DOHH2 (cell line): Measurements from ENCODE around the gene C20orf173.
"Not testable (repeated sequence)": the region's sequence is repeated elsewhere in the genome, so short reads cannot be mapped to it uniquely, and the experiment has no call there.

Source experiments
- H3F3A ChIP-seq: fragments of 200-600 bp; sonication (generic), shearing (Covaris generic); 2 replicates; pipeline ENCODE4 v1.6.0; 2016; ENCODE audit warnings: antibody characterized with exemption, mild to moderate bottlenecking; ENCODE audit not compliant: control insufficient read depth, insufficient read depth
- H3K27ac ChIP-seq: fragments of 200-600 bp; sonication (generic); 2 replicates; pipeline ENCODE4 v1.5.1; 2014; ENCODE audit warnings: low read depth, mild to moderate bottlenecking, low read length, moderate library complexity
- H3K27me3 ChIP-seq: fragments of 200-600 bp; sonication (generic); 2 replicates; pipeline ENCODE4 v1.6.1; 2014; ENCODE audit warnings: mild to moderate bottlenecking, low read length, mixed read lengths; ENCODE audit not compliant: control insufficient read depth
- H3K36me3 ChIP-seq: fragments of 200-600 bp; sonication (generic); 2 replicates; pipeline ENCODE4 v1.6.1; 2014; ENCODE audit warnings: mild to moderate bottlenecking, low read length, moderate library complexity, mixed read lengths; ENCODE audit not compliant: control insufficient read depth
- H3K4me1 ChIP-seq: fragments of 200-600 bp; sonication (generic); 2 replicates; pipeline ENCODE4 v1.6.1; 2014; ENCODE audit warnings: mild to moderate bottlenecking, low read length, mixed read lengths; ENCODE audit not compliant: control insufficient read depth
- H3K4me2 ChIP-seq: fragments of 200-600 bp; sonication (generic); 2 replicates; pipeline ENCODE4 v1.6.0; 2014; ENCODE audit warnings: mild to moderate bottlenecking, low read length, moderate library complexity
- H3K4me3 ChIP-seq: fragments of 200-600 bp; sonication (generic); 2 replicates; pipeline ENCODE4 v1.5.1; 2014; ENCODE audit warnings: mild to moderate bottlenecking, low read length, mixed read lengths
- H3K79me2 ChIP-seq: fragments of 200-600 bp; sonication (generic); 2 replicates; pipeline ENCODE4 v1.6.1; 2014; ENCODE audit warnings: mild to moderate bottlenecking, low read length, mixed read lengths; ENCODE audit not compliant: control insufficient read depth
- H3K9me2 ChIP-seq: fragments of 200-600 bp; sonication (generic); replicated peaks from 2 replicates; pipeline ENCODE4 v1.6.1; 2014; ENCODE audit warnings: mild to moderate bottlenecking, low read length, mixed read lengths; ENCODE audit not compliant: control insufficient read depth
- H3K9me3 ChIP-seq: fragments of 200-600 bp; sonication (generic); 2 replicates; pipeline ENCODE4 v1.6.1; 2014; ENCODE audit warnings: antibody characterized with exemption, low read length, mixed read lengths; ENCODE audit not compliant: control insufficient read depth, insufficient read depth
- H4K20me1 ChIP-seq: fragments of 200-600 bp; sonication (generic); 2 replicates; pipeline ENCODE4 v1.6.0; 2014; ENCODE audit warnings: low read depth, mild to moderate bottlenecking, antibody characterized with exemption, low read length, moderate library complexity; ENCODE audit not compliant: control insufficient read depth, insufficient read depth
- CTCF ChIP-seq: fragments of 200-600 bp; sonication (generic); IDR thresholded peaks from one replicate; pipeline ENCODE4 v1.5.1; 2014; ENCODE audit warnings: antibody characterized with exemption, mild to moderate bottlenecking, low read depth, low read length; ENCODE audit not compliant: poor library complexity, severe bottlenecking
- EZH2phosphoT487 ChIP-seq: fragments of 200-600 bp; sonication (generic); IDR thresholded peaks from 2 replicates; pipeline ENCODE4 v1.6.1; 2017; ENCODE audit warnings: borderline replicate concordance, mild to moderate bottlenecking, antibody characterized with exemption, low read length, moderate library complexity, mixed read lengths

C20orf173 gene

DNA sequence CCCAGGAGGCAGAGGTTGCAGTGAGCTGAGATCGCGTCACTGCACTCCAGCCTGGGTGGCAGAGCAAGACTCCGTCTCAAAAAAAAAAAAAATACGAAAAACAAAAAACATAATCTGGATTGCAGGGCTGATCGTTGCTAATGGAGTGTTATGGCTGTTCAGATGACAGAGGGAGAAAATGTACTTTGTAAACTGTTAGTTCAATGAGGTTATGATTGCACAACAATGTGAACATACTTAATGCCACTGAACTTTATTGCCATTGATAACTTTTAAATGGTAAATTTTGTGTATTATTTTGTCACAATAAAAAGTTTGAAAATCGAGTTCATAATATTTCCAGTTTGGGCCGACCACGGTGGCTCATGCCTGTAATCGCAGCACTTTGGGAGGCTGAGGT lies 10.5 kb downstream of the C20orf173 start:
- no peak for TF ChIP-seq EZH2phosphoT487
- TF ChIP-seq CTCF: no peak
- no peak overlapping the region for H3K4me2 ChIP-seq
- H3K4me3 ChIP-seq: no peak overlapping the region

GRCh38 chr20:35517767-35518166 lies 11.7 kb downstream of the C20orf173 start:
- H3F3A ChIP-seq, H4K20me1 ChIP-seq, H3K9me3 ChIP-seq, H3K4me3 ChIP-seq, H3K4me2 ChIP-seq, H3K27ac ChIP-seq, H3K79me2 ChIP-seq, H3K9me2 ChIP-seq, H3K27me3 ChIP-seq, H3K36me3 ChIP-seq, H3K4me1 ChIP-seq: not testable (repeated sequence)

More for the DNA sequence above, 10.5 kb downstream of the C20orf173 start:
- Histone ChIP-seq H3F3A (no peaks in the 10 kb centered on the region), H3K36me3 (no peaks in the 10 kb centered on the region), H3K9me2 (no peaks in the 10 kb centered on the region), H3K27me3 (no peaks in the 10 kb centered on the region), H3K4me1 (no peaks in the 10 kb centered on the region), H3K79me2 (no peaks in the 10 kb centered on the region), H4K20me1 (no peaks in the 10 kb centered on the region), H3K9me3 (no peaks in the 10 kb centered on the region), H3K27ac (no peak overlapping the region)

DNA sequence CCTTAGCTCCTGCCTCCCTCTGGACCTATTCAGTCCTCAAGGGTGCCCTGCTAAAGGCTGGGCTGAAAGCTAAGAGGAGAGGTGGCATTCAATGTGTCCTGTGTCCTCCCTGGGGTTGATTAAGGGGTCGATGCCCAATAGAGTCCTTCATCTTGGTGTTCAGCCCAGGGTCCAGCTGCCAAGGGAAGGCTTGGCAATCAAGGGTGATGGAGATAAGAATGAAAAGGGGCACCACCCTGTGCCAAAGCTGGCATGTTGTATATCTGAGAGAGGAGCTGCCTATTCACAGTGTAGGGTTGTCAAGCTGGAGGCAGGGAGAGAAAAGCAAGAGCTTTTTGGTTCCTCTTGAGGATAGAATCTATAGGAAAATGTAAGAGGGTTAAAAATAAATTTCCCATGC lies 12.3 kb downstream of the C20orf173 start:
- H3K79me2 ChIP-seq: no peaks in the 10 kb centered on the region
- peaks cover 4% of the 10 kb centered on the region for H3K36me3 ChIP-seq
- H3K9me3 ChIP-seq: no peaks in the 10 kb centered on the region
- H4K20me1 ChIP-seq: no peaks in the 10 kb centered on the region
- TF ChIP-seq CTCF (no peak), EZH2phosphoT487 (no peak)
- no peak overlapping the region for H3K4me3 ChIP-seq
- H3K4me1 ChIP-seq: no peaks in the 10 kb centered on the region
- no peak overlapping the region for H3K27ac ChIP-seq
- no peaks in the 10 kb centered on the region for H3K9me2 ChIP-seq
- H3K27me3 ChIP-seq: no peaks in the 10 kb centered on the region
- no peaks in the 10 kb centered on the region for H3F3A ChIP-seq
- no peak overlapping the region for H3K4me2 ChIP-seq

DNA sequence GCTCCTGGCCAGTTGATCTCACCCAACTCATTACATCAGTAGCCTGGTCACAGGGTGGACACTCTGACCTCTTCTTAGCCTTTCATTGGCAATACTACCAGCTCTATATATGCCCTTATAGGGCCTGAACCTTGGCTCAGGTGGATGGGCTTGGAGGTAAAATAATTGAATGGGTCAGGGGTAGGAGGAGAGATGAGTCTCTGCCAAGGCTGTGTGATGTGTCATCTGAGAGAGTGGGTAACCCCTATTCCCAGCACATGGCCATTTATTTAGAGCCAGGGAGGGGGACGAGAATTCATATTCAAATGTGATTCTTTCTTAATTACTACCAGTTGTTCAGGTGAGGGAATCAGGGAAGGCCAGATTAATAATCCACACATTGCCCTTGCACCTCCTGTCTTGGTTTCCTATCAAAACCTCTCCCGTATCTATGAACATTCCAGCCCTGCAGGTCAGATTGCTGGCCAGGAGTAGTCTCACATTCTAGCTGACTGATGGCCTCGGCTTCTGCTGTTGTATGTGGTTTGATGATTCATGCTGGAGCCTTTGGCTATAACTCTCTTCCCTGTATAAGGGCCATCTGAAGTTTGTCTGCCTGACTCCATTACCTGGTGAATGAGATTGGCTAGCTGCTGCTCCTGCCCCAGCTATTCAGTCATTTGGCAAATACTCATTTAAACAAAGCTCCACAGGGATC lies 13.4 kb downstream of the C20orf173 start:
- Histone ChIP-seq H3F3A (no peaks in the 10 kb centered on the region), H4K20me1 (no peaks in the 10 kb centered on the region), H3K27me3 (no peaks in the 10 kb centered on the region), H3K4me1 (no peaks in the 10 kb centered on the region), H3K36me3 (peaks cover 15% of the 10 kb centered on the region), H3K4me3 (no peak overlapping the region), H3K9me2 (no peaks in the 10 kb centered on the region), H3K9me3 (no peaks in the 10 kb centered on the region), H3K4me2 (no peak overlapping the region), H3K27ac (no peak overlapping the region), H3K79me2 (no peaks in the 10 kb centered on the region)
- TF ChIP-seq CTCF (no peak), EZH2phosphoT487 (no peak)
